Astrocyte of the hippocampus (primary cell): ENCODE data around the gene ABLIM1.

Experiments
- DNase-seq: peaks from one replicate; pipeline ENCODE4 v3.0.0; 2011; ENCODE audit warnings: low read depth, low spot score

The ABLIM1 gene

GRCh38 chr10:114458955-114459354 is 199.1 kb downstream of the ABLIM1 start:
- DNase-seq, result peak; percentile 8

- DNase-seq, result no peak
Measured at GRCh38 chr10:114458216-114458920, 199.7 kb downstream of the ABLIM1 start.

GRCh38 chr10:114453576-114453975 is 204.5 kb downstream of the ABLIM1 start:
- no peak for DNase-seq

GRCh38 chr10:114448897-114449296 is 209.2 kb downstream of the ABLIM1 start:
- no peak for DNase-seq

GRCh38 chr10:114445332-114445731 is 212.7 kb downstream of the ABLIM1 start:
- DNase-seq, result no peak

GRCh38 chr10:114444819-114445218 is 213.3 kb downstream of the ABLIM1 start:
- DNase-seq, result no peak

- no peak for DNase-seq
Measured at GRCh38 chr10:114442091-114442630, 215.9 kb downstream of the ABLIM1 start.

- DNase-seq, result no peak
Measured at GRCh38 chr10:114441107-114441506, 217.0 kb downstream of the ABLIM1 start.

DNA sequence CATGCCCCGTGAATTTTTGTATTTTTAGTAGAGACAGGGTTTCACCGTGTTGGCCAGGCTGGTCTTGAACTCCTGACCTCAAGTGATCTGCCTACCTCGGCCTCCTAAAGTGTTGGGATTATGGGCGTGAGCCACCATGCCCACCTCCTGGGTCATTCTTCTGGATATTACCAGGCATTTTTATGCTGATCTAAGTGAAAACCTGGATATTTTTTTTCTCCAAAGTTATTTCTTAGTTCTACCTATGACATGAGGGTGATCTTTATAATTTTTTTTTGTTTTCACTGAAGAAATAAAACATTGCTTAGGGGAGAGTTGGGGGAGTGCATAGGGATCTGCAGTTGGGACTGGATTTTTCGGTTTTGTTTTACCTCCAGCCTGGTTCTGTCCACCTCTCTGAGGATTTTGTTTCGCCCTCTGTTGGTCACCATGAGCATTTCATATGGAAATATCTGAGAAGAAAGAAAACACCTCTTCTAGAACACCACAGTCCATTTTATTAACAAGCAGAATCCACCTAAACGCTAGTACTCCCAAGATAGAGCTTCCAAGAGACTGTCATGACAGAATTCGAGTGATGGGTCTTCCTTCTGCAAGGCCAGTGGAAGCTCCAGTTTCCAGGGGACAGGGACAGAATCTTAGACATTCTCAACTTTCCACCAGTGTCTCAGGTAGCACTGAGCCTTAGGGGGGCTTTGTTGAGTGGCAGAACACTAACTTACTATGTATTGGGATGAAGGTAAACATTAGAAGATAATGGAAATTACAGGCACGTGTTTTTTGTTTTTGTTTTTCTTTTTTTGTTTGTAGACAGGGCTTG is 220.4 kb downstream of the ABLIM1 start:
- peak; percentile 43 for DNase-seq

DNA sequence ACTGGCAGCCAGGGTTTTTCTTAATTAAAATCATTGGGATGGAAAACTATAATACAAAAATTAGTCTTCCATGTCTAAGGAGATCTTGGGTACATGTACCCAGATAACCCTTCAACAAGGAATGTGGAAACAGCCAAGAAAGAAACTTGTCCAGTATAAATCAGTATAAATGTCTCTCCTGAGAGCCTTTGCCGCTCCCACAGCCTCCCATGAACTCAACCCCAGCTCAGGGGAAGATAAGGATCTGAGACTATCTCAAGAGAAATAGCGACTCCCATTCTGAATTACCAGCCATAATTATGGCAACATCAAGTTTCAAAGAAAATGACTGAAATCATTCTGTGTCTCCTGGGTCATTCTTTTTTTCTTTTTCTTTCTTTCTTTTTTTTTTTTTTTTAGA is 221.1 kb downstream of the ABLIM1 start:
- DNase-seq, result no peak

- no peak for DNase-seq
Measured at GRCh38 chr10:114432566-114433093, 225.4 kb downstream of the ABLIM1 start.

DNA sequence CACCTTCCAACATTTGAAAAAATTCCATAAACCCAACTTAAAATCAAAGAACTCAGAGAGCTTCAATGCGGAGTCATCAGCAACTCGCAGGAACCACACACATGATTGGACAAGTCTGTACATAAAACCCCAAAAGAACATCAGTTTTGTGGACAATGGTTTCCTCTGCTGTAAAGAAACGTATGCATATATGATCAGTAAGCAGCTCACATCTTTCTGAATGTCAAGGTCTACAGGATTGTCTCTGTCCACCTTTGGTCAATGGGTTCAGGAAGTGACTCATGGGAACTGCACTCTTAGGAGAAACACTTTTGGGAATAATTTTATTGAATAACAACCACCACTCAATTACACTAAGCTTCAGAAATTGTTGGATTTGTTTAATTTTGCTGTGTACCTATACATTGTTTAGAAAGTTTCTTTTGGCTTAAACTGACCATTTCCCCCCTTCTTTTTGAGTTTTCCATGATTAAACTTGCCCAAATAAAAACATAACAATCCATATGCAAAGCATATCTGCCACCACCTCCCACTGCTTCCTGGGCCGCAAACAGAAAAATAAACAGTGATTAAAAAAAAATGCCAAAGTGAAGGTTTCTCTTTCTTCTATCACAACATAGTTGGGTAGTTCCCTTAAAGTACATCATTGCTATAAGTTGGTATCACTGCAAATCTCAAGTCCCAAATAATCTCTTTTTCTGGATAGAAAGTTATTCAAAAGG is 226.5 kb downstream of the ABLIM1 start:
- no peak for DNase-seq

GRCh38 chr10:114430688-114431413 is 227.2 kb downstream of the ABLIM1 start:
- no peak for DNase-seq

DNA sequence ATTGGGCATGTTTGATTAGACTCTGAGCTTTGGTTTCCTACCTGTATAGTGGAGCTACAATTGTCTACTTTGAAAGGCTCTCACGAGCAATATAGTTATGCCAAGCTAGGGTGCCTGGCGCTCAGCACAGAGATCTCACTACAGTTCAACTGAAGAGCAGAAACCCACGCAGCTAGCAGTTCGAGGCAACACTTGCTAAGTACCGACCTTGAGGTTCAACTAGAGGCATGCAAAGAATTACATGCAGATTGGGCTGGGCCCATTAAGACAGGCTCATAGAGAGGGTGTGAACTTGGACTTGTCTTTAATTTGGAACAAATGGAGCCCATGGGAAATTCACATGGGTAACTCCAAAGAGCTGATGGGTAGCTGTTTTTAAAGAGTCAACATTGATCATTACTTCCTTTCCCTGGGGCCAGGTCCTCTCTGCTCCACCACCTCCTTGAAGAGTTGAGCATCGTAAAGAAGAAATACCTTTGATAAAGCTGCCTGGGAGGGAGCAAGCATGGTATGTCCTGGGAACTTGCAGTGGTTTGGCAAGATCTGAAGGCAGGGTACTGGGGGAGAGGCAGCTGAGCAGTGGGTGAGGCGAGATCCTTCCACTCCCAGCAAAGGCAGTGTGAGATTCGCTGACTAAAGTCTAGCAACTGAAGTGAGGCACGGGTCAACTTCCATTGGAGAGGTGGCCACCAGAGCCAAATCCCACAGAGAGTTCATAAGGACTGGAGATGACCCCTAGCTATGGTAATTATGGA is 228.3 kb downstream of the ABLIM1 start:
- DNase-seq, result no peak

DNA sequence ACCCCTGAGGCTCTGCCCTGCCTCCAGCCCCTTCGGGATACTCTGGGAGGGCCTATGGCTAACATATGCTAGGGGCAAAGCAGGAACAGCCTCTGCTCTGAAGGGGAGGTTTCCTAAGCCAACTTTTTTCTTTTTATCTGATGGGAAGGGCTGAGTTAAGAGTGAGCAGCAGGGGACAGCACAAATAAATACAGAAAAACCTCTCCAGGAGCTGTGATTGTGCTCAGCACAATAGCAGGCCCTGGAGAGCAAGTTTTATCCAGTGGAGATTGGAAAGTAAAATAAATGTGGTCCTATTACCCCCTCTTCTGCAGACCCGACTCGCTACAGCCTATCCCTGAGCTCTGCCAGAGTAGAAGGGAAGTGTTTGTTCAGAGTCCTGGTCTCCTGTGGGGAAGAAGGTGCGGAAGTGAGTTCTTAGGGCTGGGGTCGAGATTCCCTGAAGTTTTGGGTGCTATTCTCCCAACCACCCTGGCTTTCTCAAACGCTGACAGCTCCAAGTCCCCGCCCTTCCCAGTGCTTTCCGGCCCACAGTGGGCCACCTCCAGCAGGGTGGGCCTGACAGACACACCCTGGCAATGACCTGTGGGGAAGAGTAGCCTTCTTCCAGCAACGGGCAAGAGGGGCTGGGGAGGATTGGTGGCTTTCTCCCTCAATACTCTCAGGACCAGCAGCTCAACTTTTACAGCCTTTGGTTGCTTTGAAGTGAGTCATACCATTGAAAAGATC is 230.8 kb downstream of the ABLIM1 start:
- DNase-seq, result peak; percentile 20

DNA sequence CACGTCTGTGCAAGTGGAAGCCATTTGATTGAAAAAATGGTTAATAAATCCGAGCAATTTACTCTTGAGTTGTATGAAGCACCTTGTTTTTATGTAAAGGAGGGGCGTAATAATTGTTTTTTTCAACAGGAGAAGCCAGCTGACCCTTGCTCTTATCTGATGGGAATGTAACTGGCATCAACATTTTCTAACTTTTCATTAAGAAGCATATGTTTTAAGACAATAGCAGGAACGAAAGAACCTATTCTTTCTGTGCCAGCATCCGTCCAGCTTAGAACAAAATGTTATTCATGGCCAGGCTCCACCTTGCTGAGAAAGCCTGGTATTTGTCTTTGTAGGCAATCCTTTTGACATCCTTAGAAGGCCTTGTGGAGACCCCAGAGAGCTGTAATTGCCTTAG is 231.6 kb downstream of the ABLIM1 start:
- DNase-seq, result no peak

GRCh38 chr10:114420811-114421485 is 237.1 kb downstream of the ABLIM1 start:
- peak; percentile 31 for DNase-seq

DNA sequence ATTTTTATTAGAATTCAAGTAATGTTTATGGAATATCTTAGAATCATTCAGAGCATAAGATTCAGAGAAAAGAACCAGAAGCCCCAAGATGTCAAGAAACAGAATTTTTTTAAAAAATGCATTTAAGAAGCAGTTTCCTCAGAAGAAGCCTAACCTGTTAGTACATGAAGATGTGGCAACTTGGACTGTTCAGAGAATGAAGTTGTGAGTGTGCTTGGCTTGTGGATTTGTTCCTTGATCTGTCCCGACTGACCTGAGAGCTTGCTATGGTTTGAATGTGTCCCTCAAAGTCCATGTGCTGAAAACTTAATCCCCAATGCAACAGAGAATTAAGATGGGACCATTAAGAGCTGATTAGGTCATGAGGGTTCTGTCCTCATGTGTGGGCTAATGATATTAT is 240.0 kb downstream of the ABLIM1 start:
- DNase-seq, result no peak
